DOHH2 (cell line): ENCODE measurements around the gene PEPD.

Source experiments
- H3F3A ChIP-seq: fragments of 200-600 bp; sonication (generic), shearing (Covaris generic); 2 replicates; pipeline ENCODE4 v1.6.0; 2016; ENCODE audit warnings: antibody characterized with exemption, mild to moderate bottlenecking; ENCODE audit not compliant: control insufficient read depth, insufficient read depth
- H3K27ac ChIP-seq: fragments of 200-600 bp; sonication (generic); 2 replicates; pipeline ENCODE4 v1.5.1; 2014; ENCODE audit warnings: low read depth, mild to moderate bottlenecking, low read length, moderate library complexity
- H3K27me3 ChIP-seq: fragments of 200-600 bp; sonication (generic); 2 replicates; pipeline ENCODE4 v1.6.1; 2014; ENCODE audit warnings: mild to moderate bottlenecking, low read length, mixed read lengths; ENCODE audit not compliant: control insufficient read depth
- H3K36me3 ChIP-seq: fragments of 200-600 bp; sonication (generic); 2 replicates; pipeline ENCODE4 v1.6.1; 2014; ENCODE audit warnings: mild to moderate bottlenecking, low read length, moderate library complexity, mixed read lengths; ENCODE audit not compliant: control insufficient read depth
- H3K4me1 ChIP-seq: fragments of 200-600 bp; sonication (generic); 2 replicates; pipeline ENCODE4 v1.6.1; 2014; ENCODE audit warnings: mild to moderate bottlenecking, low read length, mixed read lengths; ENCODE audit not compliant: control insufficient read depth
- H3K4me2 ChIP-seq: fragments of 200-600 bp; sonication (generic); 2 replicates; pipeline ENCODE4 v1.6.0; 2014; ENCODE audit warnings: mild to moderate bottlenecking, low read length, moderate library complexity
- H3K4me3 ChIP-seq: fragments of 200-600 bp; sonication (generic); 2 replicates; pipeline ENCODE4 v1.5.1; 2014; ENCODE audit warnings: mild to moderate bottlenecking, low read length, mixed read lengths
- H3K79me2 ChIP-seq: fragments of 200-600 bp; sonication (generic); 2 replicates; pipeline ENCODE4 v1.6.1; 2014; ENCODE audit warnings: mild to moderate bottlenecking, low read length, mixed read lengths; ENCODE audit not compliant: control insufficient read depth
- H3K9me2 ChIP-seq: fragments of 200-600 bp; sonication (generic); replicated peaks from 2 replicates; pipeline ENCODE4 v1.6.1; 2014; ENCODE audit warnings: mild to moderate bottlenecking, low read length, mixed read lengths; ENCODE audit not compliant: control insufficient read depth
- H3K9me3 ChIP-seq: fragments of 200-600 bp; sonication (generic); 2 replicates; pipeline ENCODE4 v1.6.1; 2014; ENCODE audit warnings: antibody characterized with exemption, low read length, mixed read lengths; ENCODE audit not compliant: control insufficient read depth, insufficient read depth
- H4K20me1 ChIP-seq: fragments of 200-600 bp; sonication (generic); 2 replicates; pipeline ENCODE4 v1.6.0; 2014; ENCODE audit warnings: low read depth, mild to moderate bottlenecking, antibody characterized with exemption, low read length, moderate library complexity; ENCODE audit not compliant: control insufficient read depth, insufficient read depth
- EZH2phosphoT487 ChIP-seq: fragments of 200-600 bp; sonication (generic); IDR thresholded peaks from 2 replicates; pipeline ENCODE4 v1.6.1; 2017; ENCODE audit warnings: borderline replicate concordance, mild to moderate bottlenecking, antibody characterized with exemption, low read length, moderate library complexity, mixed read lengths
- TF ChIP-seq, protein P1 (sequence below): fragments of 200-600 bp; sonication (generic); IDR thresholded peaks from one replicate; pipeline ENCODE4 v1.5.1; 2014; ENCODE audit warnings: antibody characterized with exemption, mild to moderate bottlenecking, low read depth, low read length; ENCODE audit not compliant: poor library complexity, severe bottlenecking

The PEPD gene

DNA sequence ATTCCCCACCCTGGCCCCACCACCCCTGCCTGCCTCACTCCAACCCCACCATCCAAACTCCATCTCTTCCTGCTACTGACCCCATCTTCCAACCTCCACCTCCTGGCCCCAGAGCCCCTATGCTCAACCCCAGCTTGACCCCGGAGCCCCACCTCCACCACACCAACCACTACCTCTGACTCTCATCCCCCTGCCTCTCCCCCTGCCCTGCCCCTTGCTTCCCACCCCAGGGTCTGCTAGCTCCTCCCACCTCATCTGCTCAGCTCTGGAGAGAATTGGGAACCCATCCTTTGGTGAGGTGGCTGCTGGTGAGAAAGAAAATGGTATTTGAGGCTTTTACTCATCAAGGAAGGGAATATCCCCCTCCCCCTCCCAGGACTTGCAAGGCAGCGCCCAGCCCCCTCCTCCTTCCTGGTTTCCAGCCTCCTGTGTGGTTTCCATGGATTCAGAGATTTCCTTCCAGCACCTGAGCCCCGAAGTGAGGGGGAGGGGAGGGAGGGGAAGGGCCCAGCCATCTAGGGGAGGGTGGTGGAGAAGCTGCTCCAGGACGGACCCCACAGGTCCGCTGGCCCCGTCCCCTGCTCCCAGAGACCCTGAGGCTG, 11.4 kb upstream of the PEPD start:
- Histone ChIP-seq H3K27ac (no peak overlapping the region), H3K4me2 (no peak overlapping the region), H3K9me2 (no peaks in the 10 kb centered on the region), H3K4me3 (no peak overlapping the region), H3K9me3 (no peaks in the 10 kb centered on the region), H3F3A (no peaks in the 10 kb centered on the region), H4K20me1 (no peaks in the 10 kb centered on the region), H3K36me3 (no peaks in the 10 kb centered on the region), H3K79me2 (no peaks in the 10 kb centered on the region), H3K27me3 (no peaks in the 10 kb centered on the region), H3K4me1 (no peaks in the 10 kb centered on the region)
- TF ChIP-seq, protein P1, sequence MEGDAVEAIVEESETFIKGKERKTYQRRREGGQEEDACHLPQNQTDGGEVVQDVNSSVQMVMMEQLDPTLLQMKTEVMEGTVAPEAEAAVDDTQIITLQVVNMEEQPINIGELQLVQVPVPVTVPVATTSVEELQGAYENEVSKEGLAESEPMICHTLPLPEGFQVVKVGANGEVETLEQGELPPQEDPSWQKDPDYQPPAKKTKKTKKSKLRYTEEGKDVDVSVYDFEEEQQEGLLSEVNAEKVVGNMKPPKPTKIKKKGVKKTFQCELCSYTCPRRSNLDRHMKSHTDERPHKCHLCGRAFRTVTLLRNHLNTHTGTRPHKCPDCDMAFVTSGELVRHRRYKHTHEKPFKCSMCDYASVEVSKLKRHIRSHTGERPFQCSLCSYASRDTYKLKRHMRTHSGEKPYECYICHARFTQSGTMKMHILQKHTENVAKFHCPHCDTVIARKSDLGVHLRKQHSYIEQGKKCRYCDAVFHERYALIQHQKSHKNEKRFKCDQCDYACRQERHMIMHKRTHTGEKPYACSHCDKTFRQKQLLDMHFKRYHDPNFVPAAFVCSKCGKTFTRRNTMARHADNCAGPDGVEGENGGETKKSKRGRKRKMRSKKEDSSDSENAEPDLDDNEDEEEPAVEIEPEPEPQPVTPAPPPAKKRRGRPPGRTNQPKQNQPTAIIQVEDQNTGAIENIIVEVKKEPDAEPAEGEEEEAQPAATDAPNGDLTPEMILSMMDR, result no peak
- TF ChIP-seq EZH2phosphoT487, result no peak

- Histone ChIP-seq H3K9me3 (no peaks in the 10 kb centered on the region), H3K4me3 (no peak overlapping the region), H3K4me2 (no peak overlapping the region), H3K79me2 (no peaks in the 10 kb centered on the region), H3K36me3 (no peaks in the 10 kb centered on the region), H4K20me1 (no peaks in the 10 kb centered on the region), H3K27ac (no peak overlapping the region), H3F3A (no peaks in the 10 kb centered on the region), H3K9me2 (no peaks in the 10 kb centered on the region), H3K4me1 (no peaks in the 10 kb centered on the region), H3K27me3 (no peaks in the 10 kb centered on the region)
- TF ChIP-seq EZH2phosphoT487, result no peak
- TF ChIP-seq, protein P1, result no peak
Observed at GRCh38 chr19:33530842-33531241, 9.3 kb upstream of the PEPD start.

- Histone ChIP-seq H3K4me2 (no peak overlapping the region), H3K4me3 (no peak overlapping the region), H3K9me2 (no peaks in the 10 kb centered on the region), H3K36me3 (no peaks in the 10 kb centered on the region), H3F3A (no peaks in the 10 kb centered on the region), H3K4me1 (no peaks in the 10 kb centered on the region), H3K79me2 (no peaks in the 10 kb centered on the region), H3K27ac (no peak overlapping the region), H3K9me3 (no peaks in the 10 kb centered on the region), H3K27me3 (no peaks in the 10 kb centered on the region), H4K20me1 (no peaks in the 10 kb centered on the region)
- TF ChIP-seq, protein P1, result no peak
- TF ChIP-seq EZH2phosphoT487, result no peak
Observed at GRCh38 chr19:33530296-33530695, 8.7 kb upstream of the PEPD start.
